Activated CD8-positive, alpha-beta memory T cell treated with anti-CD3 and anti-CD28 coated beads, Interleukin-2, amount 50 U/mL, for 48 hours (primary cell): ENCODE data around the gene MAMDC2.
"Not testable (repeated sequence)": the region's sequence is repeated elsewhere in the genome, so short reads cannot be mapped to it uniquely, and the experiment has no call there.

ENCODE experiments used
- DNase-seq: peaks from one replicate; pipeline ENCODE4 v3.0.0-alpha.2; 2020

The MAMDC2 gene

DNA sequence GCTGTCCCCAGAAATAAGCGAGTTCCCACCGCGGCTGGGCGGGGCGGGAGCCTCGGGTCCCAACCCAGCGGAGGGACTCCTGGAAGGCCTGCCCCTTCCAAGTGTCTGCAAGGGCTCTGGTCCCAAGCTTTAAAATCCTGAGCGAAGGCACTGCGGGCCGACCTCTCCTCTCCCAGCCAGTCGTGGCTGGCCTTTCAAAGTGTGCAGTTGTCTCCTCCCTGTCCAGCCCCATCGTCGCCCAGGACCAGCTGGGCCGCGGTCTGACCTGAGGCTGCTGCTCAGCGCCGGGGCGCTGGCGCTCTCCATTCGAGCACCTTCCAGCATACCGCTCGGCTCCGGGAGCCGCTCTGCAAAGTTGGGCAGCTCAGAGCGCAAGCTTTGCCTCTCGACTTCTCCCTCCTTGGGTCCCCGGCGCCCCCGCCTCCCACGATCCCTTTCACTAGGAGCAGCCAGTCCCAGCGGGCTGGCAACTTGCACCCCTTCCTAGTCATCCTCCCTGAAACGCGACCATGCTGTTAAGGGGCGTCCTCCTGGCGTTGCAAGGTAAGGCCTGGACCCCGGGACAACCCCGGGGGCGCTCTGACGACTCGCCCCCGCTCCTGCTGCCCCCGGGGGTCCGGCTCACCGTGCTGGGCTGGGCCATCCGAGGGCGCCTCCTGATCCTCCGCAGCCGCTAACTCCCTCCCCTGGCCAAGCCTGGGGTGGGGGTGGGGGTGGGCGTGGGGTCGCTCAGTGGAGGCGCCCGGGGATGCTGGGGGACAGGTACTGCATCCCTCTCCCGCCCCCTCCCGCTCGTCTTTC lies at the start of gene MAMDC2:
Gene MAMDC2 (plus strand): TSS at position 160 of the 801 bp plus-strand sequence. CDS start 350 bp downstream, at position 510.
- no peak for DNase-seq

- no peak for DNase-seq
Observed at GRCh38 chr9:69995846-69996245, 47.8 kb upstream of the MAMDC2 start.

- no peak for DNase-seq
Observed at GRCh38 chr9:69996967-69997366, 46.7 kb upstream of the MAMDC2 start.

GRCh38 chr9:69997524-69997923 lies 46.1 kb upstream of the MAMDC2 start:
- no peak for DNase-seq

GRCh38 chr9:69999315-69999714 lies 44.3 kb upstream of the MAMDC2 start:
- DNase-seq = no peak

DNA sequence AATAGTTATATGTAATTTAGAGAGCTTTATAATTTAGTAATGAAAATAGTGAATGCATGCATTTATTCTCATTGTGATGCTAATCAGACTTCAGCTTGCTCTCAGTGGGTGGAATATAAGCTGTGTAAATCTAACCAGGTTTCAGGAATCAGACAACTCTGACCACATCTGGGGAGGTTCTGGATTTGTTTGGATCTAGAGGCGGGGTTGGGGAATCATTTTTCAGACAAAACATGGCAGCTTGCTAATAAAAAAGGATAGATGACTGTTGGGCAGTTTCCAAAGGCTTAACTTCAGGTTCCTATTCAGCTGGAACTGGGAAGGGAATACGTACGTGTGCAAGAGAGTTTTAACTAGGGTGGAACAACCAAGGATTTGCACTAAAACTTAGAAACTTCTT lies 43.2 kb upstream of the MAMDC2 start:
- DNase-seq = no peak

DNA sequence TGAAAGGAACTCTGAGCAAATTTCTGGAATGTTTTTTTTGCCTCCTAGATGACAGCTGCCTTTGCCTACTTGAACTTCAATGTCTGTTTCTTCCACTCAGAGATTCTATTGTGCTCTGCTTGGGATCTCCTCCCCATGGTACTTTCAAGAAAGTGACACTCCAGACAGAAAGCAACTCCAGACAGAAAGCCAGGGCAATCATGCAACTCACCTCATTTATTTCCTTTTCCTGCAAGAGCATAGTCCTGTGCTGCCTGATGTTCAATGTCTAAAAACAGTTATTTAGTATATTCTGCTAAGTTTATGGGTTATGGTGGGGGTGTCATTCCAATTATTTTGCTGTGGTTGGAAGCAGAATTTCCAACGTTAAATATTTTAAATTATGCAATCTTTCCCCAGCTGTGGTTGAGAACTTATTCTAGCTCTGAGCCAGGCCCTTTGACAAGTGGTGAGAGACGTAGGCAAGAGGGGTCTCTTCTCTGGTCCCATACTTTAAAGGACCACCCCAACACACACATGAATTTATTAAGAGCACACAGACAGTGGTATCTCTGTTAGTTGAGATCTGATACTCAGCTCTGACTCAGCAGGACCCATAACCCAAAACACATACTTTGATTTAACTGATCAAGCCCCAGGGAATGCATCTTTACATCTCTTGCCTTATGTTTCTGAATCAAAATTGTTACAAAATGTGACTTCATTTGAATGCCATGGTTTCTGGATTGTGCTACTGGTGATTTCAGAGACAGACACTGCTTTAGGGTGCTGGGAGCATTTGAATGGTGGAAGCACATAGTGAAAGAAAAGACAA lies 39.5 kb upstream of the MAMDC2 start:
- DNase-seq = no peak

GRCh38 chr9:70006306-70006705 lies 37.3 kb upstream of the MAMDC2 start:
- DNase-seq = no peak

- DNase-seq = no peak
Observed at GRCh38 chr9:70007831-70008230, 35.8 kb upstream of the MAMDC2 start.

GRCh38 chr9:70010015-70010414 lies 33.6 kb upstream of the MAMDC2 start:
- DNase-seq = no peak

DNA sequence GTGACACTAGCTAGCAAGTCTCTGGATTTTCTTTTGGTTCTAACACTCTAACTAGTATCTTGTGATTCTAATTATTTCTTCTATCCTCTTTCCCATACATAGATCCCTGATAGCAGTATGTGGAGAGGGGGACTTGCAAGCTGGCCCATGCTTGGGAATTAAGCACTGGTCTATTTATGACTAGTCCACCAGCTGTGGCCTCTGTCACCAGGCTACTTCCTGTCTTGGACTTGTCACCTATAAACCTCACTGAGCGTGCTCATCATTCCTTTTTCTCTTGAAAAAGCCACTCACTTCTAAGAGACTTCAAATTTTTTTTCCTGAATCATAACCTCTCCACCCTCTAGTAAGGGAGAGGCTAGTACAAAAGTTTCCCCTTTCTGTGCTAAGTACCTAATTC lies 32.3 kb upstream of the MAMDC2 start:
- no peak for DNase-seq

DNA sequence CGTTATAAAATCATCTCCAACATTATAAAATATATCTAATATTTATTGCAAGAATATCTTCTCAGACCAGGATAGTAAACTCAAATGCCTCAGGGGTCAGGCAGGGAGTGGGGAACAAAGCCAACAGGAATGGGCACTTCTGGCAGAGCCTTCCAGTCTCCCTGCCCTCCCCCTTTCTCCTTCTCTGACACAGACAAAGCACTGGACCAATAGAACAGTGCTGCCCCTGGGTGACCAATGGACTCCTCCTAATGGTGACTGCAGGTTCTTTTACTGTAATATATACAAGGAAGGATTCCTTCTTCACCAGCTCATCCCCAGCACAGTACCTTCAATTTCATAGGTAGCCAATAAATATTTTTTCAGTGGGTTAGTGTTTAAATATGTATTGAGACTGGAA lies 31.1 kb upstream of the MAMDC2 start:
- no peak for DNase-seq

GRCh38 chr9:70013598-70014196 lies 30.0 kb upstream of the MAMDC2 start:
- DNase-seq = no peak

- no peak for DNase-seq
Observed at GRCh38 chr9:70015099-70015498, 28.5 kb upstream of the MAMDC2 start.

DNA sequence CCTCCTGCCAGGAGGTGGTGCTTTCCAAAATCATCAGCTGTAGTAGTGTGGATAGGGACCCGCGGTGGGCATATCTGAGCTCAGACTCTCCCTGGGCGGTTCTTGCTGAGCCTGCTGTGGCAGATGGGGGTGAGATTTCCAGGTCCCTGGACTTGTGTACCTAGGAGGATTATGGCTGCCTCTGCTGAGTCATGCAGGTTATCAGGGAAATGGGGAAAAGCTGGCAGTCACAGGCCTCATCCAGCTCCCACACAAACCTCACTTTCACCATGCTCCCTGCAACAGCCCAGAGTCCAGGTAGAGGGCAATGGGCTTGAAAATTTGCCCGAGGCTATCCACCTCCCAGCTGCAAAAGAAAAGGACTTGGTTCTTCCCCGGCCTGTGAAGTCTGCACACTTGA lies 23.4 kb upstream of the MAMDC2 start:
- DNase-seq = no peak

DNA sequence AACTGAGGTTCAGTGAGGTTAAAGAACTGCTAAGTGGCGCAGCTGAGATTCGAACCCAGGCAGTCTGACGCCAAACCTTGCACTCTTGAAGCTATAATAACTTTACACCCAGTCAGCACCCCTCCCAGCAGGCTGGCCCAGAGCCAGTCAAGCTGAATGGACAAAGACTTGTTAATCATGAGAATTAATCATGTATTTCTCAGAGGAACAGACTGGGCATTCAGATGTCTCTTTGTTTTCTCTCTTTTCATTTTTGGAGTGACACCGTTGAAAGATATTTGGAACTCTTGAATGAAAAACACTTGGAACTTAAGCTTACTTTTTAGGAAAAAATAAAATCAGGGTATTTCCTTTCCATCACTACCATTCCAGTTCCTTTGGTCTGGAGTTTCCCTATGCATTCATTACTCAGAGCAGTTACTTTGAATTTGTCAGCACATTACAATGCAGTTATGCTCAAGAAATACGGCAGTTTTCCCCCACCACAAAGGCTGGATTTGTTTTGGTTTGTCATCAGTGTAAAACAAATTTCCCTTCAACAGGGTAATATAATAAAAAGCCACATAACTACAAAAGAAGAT lies 22.6 kb upstream of the MAMDC2 start:
- DNase-seq = no peak

DNA sequence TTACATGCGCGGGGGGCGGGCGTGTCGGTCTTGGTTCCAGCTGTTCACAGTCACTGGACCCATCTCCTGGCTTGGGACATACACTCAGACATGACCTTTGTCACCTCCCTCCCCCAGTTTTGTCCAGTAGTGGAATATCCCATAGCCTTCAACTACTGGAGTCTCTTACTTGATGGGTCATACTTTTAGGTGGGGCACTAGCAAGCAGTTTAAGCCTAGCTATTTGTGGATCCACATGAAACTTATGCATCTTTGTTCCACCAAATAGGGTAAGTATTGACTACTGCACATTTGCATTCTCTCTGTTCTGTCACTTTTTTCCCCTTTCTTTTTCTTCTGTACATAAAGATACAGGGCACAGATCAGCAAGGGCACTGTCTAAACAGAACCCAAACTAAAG lies 15.4 kb upstream of the MAMDC2 start:
- DNase-seq = no peak

GRCh38 chr9:70030156-70030555 lies 13.5 kb upstream of the MAMDC2 start:
- no peak for DNase-seq

DNA sequence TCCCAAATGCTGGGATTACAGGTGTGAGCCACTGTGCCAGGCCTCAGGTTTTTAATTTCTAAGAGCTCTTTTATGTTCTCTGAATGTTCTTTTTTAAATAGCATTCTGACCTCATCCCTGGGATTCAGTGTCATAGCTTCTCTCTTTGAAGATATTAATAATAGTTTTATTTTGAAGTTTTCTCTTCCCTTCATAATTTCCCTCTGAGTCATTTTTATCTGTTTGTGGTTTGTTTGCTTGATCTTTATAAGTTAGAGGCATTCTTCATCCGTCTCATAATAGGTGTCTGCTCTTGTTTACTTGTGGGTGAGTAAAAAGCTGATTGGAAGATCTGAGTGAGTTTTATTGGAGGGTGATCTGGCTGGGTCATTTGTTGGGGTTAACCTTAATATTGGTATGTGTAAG lies 12.5 kb upstream of the MAMDC2 start:
- no peak for DNase-seq

DNA sequence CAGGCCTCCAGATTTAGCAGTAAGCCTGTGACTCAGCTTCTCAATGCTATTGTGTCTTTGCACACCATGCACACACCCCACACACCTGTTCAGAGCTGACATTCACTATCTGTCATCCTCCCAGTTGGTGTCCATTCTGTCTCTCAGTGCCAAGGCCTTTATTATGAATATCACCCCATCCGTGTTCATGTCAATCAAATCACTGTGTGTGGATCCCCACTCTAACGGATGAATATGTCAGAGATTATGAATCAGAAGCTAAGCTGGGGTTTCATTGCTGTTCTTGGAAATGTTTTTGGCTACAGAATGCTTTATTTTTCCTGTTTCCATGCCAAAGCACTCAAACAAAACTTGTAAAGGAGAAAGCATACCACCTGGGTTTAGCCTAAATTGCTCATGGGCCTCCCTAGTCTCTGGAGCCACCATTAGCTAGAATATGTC lies 9.4 kb upstream of the MAMDC2 start:
- no peak for DNase-seq

- no peak for DNase-seq
Observed at GRCh38 chr9:70035691-70036090, 8.0 kb upstream of the MAMDC2 start.

GRCh38 chr9:70036641-70037040 lies 7.0 kb upstream of the MAMDC2 start:
- DNase-seq = no peak

DNA sequence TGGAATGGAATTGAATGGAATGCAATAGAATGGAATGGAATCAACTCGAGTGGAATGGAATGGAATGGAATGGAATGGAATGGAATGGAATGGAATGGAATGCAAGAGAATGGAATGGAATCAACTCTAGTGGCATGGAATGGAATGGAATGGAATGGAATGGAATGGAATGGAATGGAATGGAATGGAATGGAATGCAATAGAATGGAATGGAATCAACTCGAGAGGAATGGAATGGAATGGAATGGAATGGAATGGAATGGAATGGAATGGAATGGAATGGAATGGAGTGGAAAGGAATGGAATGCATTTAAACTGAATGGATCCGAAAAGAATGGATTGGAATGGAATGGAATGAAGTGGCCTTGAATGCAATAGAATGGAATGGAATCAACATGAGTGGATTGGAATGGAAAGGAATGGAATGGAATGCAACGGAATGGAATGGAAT lies 5.5 kb upstream of the MAMDC2 start:
- not testable (repeated sequence) for DNase-seq
